ENCODE results near the gene PLEKHS1. TPM values are rescaled to one million over a fixed set of nuclear protein-coding genes. Genes with fewer than 3 reads are reported as not detected.

The PLEKHS1 gene
- total RNA-seq, 1 experiment from 2014 or later = 0.21 TPM

GRCh38 chr10:113740850-113741249 is 10.6 kb upstream of the PLEKHS1 start:
- in situ Hi-C loops (cut with HindIII; ENCODE audit: low pct_unique_long_range_greater_than_20kb, low sequenced_read_pairs) (no loop called here), intact Hi-C loops (cut with micrococcal nuclease; ENCODE audit: unreplicated experiment) (no loop called here)
- peaks cover 5% of the 10 kb centered on the region; the same call in 1 of the 2 replicates for H3K27me3 ChIP-seq (ENCODE audit: control insufficient read depth, insufficient read depth, low read length)
- DNase-seq (ENCODE audit: low read depth, low spot score) = no peak
- H3K4me3 ChIP-seq (ENCODE audit: low read depth in 2 of 2, low read length in 2 of 2) = no peak overlapping the region
- H3K27ac ChIP-seq (ENCODE audit: low read length) = no peak overlapping the region
- TF ChIP-seq TCF7L2 (IDR thresholded peaks at IDR 0.05; ENCODE audit: low read depth, low read length) (no peak), CTCF (IDR thresholded peaks at IDR 0.05) (no peak), REST (IDR thresholded peaks at IDR 0.05; ENCODE audit: insufficient read depth in 1 of 2, low read depth in 2 of 2, low read length in 1 of 2) (no peak), POLR2AphosphoS5 (IDR thresholded peaks at IDR 0.05; ENCODE audit: low read depth, low read length) (no peak), SIN3A (IDR thresholded peaks at IDR 0.05; ENCODE audit: borderline replicate concordance, insufficient read depth, low read depth, low read length) (no peak)
- ChIA-PET CTCF (interaction anchor here (0.6 kb wide), 1 partner anchor 365 kb away, joined by 3 read pairs; no protein-coding TSS in a partner anchor), POLR2A (no interaction called here)
- no peaks in the 10 kb centered on the region for H3K36me3 ChIP-seq (ENCODE audit: control insufficient read depth, insufficient read depth, low read length)
- no peak for ATAC-seq
- no TSS peak for BruUV-seq (replicated peaks)
- H3K9me3 ChIP-seq (ENCODE audit: control insufficient read depth, insufficient read depth, low read depth, low read length) = no peaks in the 10 kb centered on the region
- H3K4me1 ChIP-seq (ENCODE audit: control insufficient read depth, insufficient read depth, low read length) = no peaks in the 10 kb centered on the region

- CTCF ChIA-PET = no interaction called here
- H3K27me3 ChIP-seq (ENCODE audit: control insufficient read depth, insufficient read depth, low read length) = peaks cover 5% of the 10 kb centered on the region; the same call in 1 of the 2 replicates
- H3K36me3 ChIP-seq (ENCODE audit: control insufficient read depth, insufficient read depth, low read length) = no peaks in the 10 kb centered on the region
- H3K4me3 ChIP-seq (ENCODE audit: low read depth in 2 of 2, low read length in 2 of 2) = no peak overlapping the region
- in situ Hi-C loops (cut with HindIII; ENCODE audit: low pct_unique_long_range_greater_than_20kb, low sequenced_read_pairs) (no loop called here), intact Hi-C loops (cut with micrococcal nuclease; ENCODE audit: unreplicated experiment) (no loop called here)
- H3K9me3 ChIP-seq (ENCODE audit: control insufficient read depth, insufficient read depth, low read depth, low read length) = no peaks in the 10 kb centered on the region
- DNase-seq (ENCODE audit: low read depth, low spot score) (no peak), ATAC-seq (no peak)
- no peak overlapping the region for H3K27ac ChIP-seq (ENCODE audit: low read length)
- 0 out of 2 replicates have a peak, but pooled peaks cover 2% of the 10 kb centered on the region for H3K4me1 ChIP-seq (ENCODE audit: control insufficient read depth, insufficient read depth, low read length)
- no peak for TF ChIP-seq SIN3A (IDR thresholded peaks at IDR 0.05; ENCODE audit: borderline replicate concordance, insufficient read depth, low read depth, low read length)
- TF ChIP-seq REST (IDR thresholded peaks at IDR 0.05; ENCODE audit: insufficient read depth in 1 of 2, low read depth in 2 of 2, low read length in 1 of 2) = no peak
- no peak for TF ChIP-seq POLR2AphosphoS5 (IDR thresholded peaks at IDR 0.05; ENCODE audit: low read depth, low read length)
- no peak for TF ChIP-seq TCF7L2 (IDR thresholded peaks at IDR 0.05; ENCODE audit: low read depth, low read length)
- POLR2A ChIA-PET = interaction anchor here (0.7 kb wide), 1 partner anchor 792 kb away, joined by 5 read pairs; no protein-coding TSS in a partner anchor
- no TSS peak for BruUV-seq (replicated peaks)
Observed at GRCh38 chr10:113742466-113742865, 9.0 kb upstream of the PLEKHS1 start.

All from Panc1 (cell line).